Fibroblast of villous mesenchyme (primary cell): ENCODE results near the gene ZNF397. TPM values are rescaled to one million over a fixed set of nuclear protein-coding genes. Genes with fewer than 3 reads are reported as not detected.

Experiments
- DNase-seq: peaks from one replicate; pipeline ENCODE4 v3.0.0-alpha.2; 2010; ENCODE audit warnings: low read depth
- H3K4me3 ChIP-seq: 2 replicates; pipeline ENCODE4 v1.5.1; 2011; ENCODE audit warnings: low read depth, mild to moderate bottlenecking, low read length
- total RNA-seq: library from RNA; depleted of rRNA; stranded (reverse); fragments of >200 nt; gene quantifications from 2 replicates; pipeline ENCODE4 v1.2.3, GENCODE V29; 2012
- TF ChIP-seq, protein P1 (sequence below): IDR thresholded peaks from 2 replicates; pipeline ENCODE4 v1.5.1; 2012; ENCODE audit warnings: low read depth, mild to moderate bottlenecking, low read length; ENCODE audit not compliant: insufficient read depth

The ZNF397 gene
- total RNA-seq, 1 donor: 8.2 TPM

- peak; percentile 77 for DNase-seq
- H3K4me3 ChIP-seq: no peak overlapping the region
- TF ChIP-seq, protein P1, sequence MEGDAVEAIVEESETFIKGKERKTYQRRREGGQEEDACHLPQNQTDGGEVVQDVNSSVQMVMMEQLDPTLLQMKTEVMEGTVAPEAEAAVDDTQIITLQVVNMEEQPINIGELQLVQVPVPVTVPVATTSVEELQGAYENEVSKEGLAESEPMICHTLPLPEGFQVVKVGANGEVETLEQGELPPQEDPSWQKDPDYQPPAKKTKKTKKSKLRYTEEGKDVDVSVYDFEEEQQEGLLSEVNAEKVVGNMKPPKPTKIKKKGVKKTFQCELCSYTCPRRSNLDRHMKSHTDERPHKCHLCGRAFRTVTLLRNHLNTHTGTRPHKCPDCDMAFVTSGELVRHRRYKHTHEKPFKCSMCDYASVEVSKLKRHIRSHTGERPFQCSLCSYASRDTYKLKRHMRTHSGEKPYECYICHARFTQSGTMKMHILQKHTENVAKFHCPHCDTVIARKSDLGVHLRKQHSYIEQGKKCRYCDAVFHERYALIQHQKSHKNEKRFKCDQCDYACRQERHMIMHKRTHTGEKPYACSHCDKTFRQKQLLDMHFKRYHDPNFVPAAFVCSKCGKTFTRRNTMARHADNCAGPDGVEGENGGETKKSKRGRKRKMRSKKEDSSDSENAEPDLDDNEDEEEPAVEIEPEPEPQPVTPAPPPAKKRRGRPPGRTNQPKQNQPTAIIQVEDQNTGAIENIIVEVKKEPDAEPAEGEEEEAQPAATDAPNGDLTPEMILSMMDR: peak; percentile 90
Observed at GRCh38 chr18:35231052-35231451, 9.8 kb upstream of the ZNF397 start.

DNA sequence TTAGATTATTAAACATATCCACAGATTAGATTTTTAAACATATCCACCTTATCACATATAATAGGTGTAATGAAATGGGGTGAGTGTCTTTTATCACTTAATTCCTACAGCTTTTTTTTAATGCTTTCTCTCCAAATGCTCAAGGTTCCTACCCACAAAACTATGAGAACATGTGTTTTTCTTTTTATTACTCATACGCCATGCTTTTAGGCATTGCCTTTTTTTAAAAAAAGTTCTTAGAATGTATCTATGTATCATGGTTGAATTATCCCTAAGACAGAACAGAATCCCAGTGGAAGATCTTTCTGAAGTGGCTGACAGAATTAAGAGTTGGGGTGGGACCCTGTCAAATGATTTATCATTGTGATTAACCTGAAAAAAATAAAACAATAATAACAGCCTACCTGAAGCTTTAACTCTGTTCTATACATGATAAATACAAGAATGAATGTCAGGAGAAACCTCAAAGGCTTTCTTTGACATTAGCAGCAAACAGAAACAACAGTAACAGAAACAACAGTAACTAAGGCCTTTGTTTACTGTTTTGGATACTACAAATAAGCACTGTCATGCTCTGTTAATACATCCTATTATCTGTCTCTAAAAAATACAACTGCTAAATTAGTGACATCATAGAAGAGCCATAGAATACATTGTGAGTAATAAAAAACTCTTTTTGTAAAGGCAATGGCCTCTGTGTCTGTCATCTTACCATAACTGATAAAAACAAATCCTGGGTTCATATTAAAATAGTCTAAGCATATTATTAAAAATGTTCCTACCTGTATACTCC is 4.1 kb upstream of the ZNF397 start:
- peak; percentile 14 for DNase-seq
- H3K4me3 ChIP-seq: no peak overlapping the region
- TF ChIP-seq, protein P1: no peak

GRCh38 chr18:35239314-35239713 is 1.5 kb upstream of the ZNF397 start:
- peak; percentile 24 for DNase-seq
- H3K4me3 ChIP-seq: no peak overlapping the region
- TF ChIP-seq, protein P1: no peak

DNA sequence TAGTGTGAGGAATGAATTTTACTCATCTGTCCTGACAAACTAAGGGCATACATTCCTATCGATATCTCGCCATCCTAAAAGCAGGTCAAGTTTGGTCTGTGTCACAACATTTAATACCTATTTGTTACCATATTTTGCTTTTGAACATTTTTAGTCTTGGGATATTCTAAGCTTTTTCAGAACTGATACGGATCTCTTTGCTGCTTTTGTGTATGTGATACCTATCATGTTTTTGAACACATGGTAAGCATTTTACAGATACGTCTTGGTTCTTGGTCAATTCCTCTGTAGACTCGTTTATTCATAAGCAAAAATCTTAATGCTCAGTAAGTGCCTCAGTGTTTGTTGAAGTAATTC is 592 bp downstream of the ZNF397 start:
- TF ChIP-seq, protein P1: no peak
- peak overlapping the region; percentile 83 for H3K4me3 ChIP-seq
- no peak for DNase-seq

- TF ChIP-seq, protein P1: no peak
- H3K4me3 ChIP-seq: no peak overlapping the region
- no peak for DNase-seq
Observed at GRCh38 chr18:35242426-35242825, 1.6 kb downstream of the ZNF397 start.

DNA sequence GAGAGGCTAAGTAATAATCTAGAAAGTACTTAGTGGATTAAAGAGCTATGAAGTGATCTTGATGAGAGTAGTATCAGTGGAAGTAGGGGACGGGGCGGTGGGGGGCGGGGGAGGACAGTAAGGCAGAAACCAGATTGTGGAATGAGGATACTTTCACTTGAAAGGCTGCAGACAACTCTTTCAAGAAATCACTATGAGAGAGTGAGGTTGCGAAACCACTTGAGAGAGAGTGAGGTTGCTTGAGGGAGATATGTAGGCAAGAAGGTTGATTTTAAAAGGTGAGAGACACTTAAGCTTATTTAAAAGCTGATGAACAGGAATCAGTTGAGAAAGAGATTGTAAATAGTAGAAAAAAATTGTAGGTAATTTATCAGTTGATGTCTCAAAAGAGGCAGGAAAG is 3.8 kb downstream of the ZNF397 start:
- H3K4me3 ChIP-seq: no peak overlapping the region
- TF ChIP-seq, protein P1: no peak
- DNase-seq: no peak
